ENCODE results near the gene ACSM6.

The ACSM6 gene

GRCh38 chr10:95264227-95265051 is 70.4 kb downstream of the ACSM6 start:
- no peak for DNase-seq (ENCODE audit: extremely low spot score)
- POLR2A ChIA-PET: no interaction called here
- TF ChIP-seq SUZ12 (IDR thresholded peaks at IDR 0.05) (no peak), CTBP1 (IDR thresholded peaks at IDR 0.05; ENCODE audit: borderline replicate concordance) (no peak), L3MBTL2 (conservative IDR thresholded peaks at IDR 0.05) (no peak), ZNF384 (IDR thresholded peaks at IDR 0.05) (no peak), HDGF (IDR thresholded peaks at IDR 0.05; ENCODE audit: borderline replicate concordance) (no peak), ARNT (IDR thresholded peaks at IDR 0.05) (no peak), SP1 (IDR thresholded peaks at IDR 0.05) (no peak), TARDBP (IDR thresholded peaks at IDR 0.05) (no peak), FOXA1 (IDR thresholded peaks at IDR 0.05) (no peak), BHLHE40 (IDR thresholded peaks at IDR 0.05; ENCODE audit: borderline replicate concordance) (no peak), LEF1 (IDR thresholded peaks at IDR 0.05; ENCODE audit: borderline replicate concordance) (no peak), FOXK2 (IDR thresholded peaks at IDR 0.05) (no peak), PKNOX1 (IDR thresholded peaks at IDR 0.05) (no peak), ELF4 (IDR thresholded peaks at IDR 0.05) (no peak), FOXM1 (IDR thresholded peaks at IDR 0.05; ENCODE audit: borderline replicate concordance) (no peak), NFRKB (IDR thresholded peaks at IDR 0.05) (no peak)
- CTCF ChIA-PET: no interaction called here

- CTCF ChIA-PET: interaction anchor here (0.6 kb wide), 1 partner anchor 109 kb away, joined by 4 read pairs; no protein-coding TSS in a partner anchor
- TF ChIP-seq ELF4 (IDR thresholded peaks at IDR 0.05) (no peak), FOXM1 (IDR thresholded peaks at IDR 0.05; ENCODE audit: borderline replicate concordance) (no peak), HDGF (IDR thresholded peaks at IDR 0.05; ENCODE audit: borderline replicate concordance) (no peak), FOXA1 (IDR thresholded peaks at IDR 0.05) (no peak), SUZ12 (IDR thresholded peaks at IDR 0.05) (no peak), TARDBP (IDR thresholded peaks at IDR 0.05) (no peak), L3MBTL2 (conservative IDR thresholded peaks at IDR 0.05) (no peak), CTBP1 (IDR thresholded peaks at IDR 0.05; ENCODE audit: borderline replicate concordance) (no peak), FOXK2 (IDR thresholded peaks at IDR 0.05) (no peak), NFRKB (IDR thresholded peaks at IDR 0.05) (no peak), LEF1 (IDR thresholded peaks at IDR 0.05; ENCODE audit: borderline replicate concordance) (no peak), ZNF384 (IDR thresholded peaks at IDR 0.05) (no peak), PKNOX1 (IDR thresholded peaks at IDR 0.05) (no peak), SP1 (IDR thresholded peaks at IDR 0.05) (no peak), ARNT (IDR thresholded peaks at IDR 0.05) (no peak), BHLHE40 (IDR thresholded peaks at IDR 0.05; ENCODE audit: borderline replicate concordance) (no peak)
- DNase-seq (ENCODE audit: extremely low spot score): no peak
- POLR2A ChIA-PET: no interaction called here
These were observed 71.5 kb downstream of the ACSM6 start for GRCh38 chr10:95265572-95265971.

- ChIA-PET CTCF (no interaction called here), POLR2A (interaction anchor here (0.5 kb wide), 1 partner anchor 16 kb away, joined by 3 read pairs; no protein-coding TSS in a partner anchor)
- DNase-seq (ENCODE audit: extremely low spot score): peak; percentile 47
- TF ChIP-seq L3MBTL2 (conservative IDR thresholded peaks at IDR 0.05): no peak
- TF ChIP-seq TARDBP (IDR thresholded peaks at IDR 0.05): no peak
These were observed 72.6 kb downstream of the ACSM6 start for GRCh38 chr10:95266674-95267095.

GRCh38 chr10:95267251-95267650 is 73.2 kb downstream of the ACSM6 start:
- TF ChIP-seq PKNOX1 (IDR thresholded peaks at IDR 0.05) (no peak), ZNF384 (IDR thresholded peaks at IDR 0.05) (no peak), SUZ12 (IDR thresholded peaks at IDR 0.05) (no peak), FOXM1 (IDR thresholded peaks at IDR 0.05; ENCODE audit: borderline replicate concordance) (no peak), BHLHE40 (IDR thresholded peaks at IDR 0.05; ENCODE audit: borderline replicate concordance) (no peak)
- POLR2A ChIA-PET: interaction anchor here (0.5 kb wide), 1 partner anchor 15 kb away, joined by 3 read pairs; no protein-coding TSS in a partner anchor
- DNase-seq (ENCODE audit: extremely low spot score): no peak
- CTCF ChIA-PET: no interaction called here

GRCh38 chr10:95268438-95268837 is 74.4 kb downstream of the ACSM6 start:
- DNase-seq (ENCODE audit: extremely low spot score): no peak
- CTCF ChIA-PET: no interaction called here
- TF ChIP-seq BHLHE40 (IDR thresholded peaks at IDR 0.05; ENCODE audit: borderline replicate concordance) (no peak), FOXK2 (IDR thresholded peaks at IDR 0.05) (no peak), HDGF (IDR thresholded peaks at IDR 0.05; ENCODE audit: borderline replicate concordance) (no peak), ELF4 (IDR thresholded peaks at IDR 0.05) (no peak)
- POLR2A ChIA-PET: no interaction called here

- TF ChIP-seq L3MBTL2 (conservative IDR thresholded peaks at IDR 0.05) (no peak), FOXA1 (IDR thresholded peaks at IDR 0.05) (no peak), TARDBP (IDR thresholded peaks at IDR 0.05) (no peak), FOXM1 (IDR thresholded peaks at IDR 0.05; ENCODE audit: borderline replicate concordance) (no peak), SUZ12 (IDR thresholded peaks at IDR 0.05) (no peak), BHLHE40 (IDR thresholded peaks at IDR 0.05; ENCODE audit: borderline replicate concordance) (no peak), CTBP1 (IDR thresholded peaks at IDR 0.05; ENCODE audit: borderline replicate concordance) (no peak), ARNT (IDR thresholded peaks at IDR 0.05) (no peak), NFRKB (IDR thresholded peaks at IDR 0.05) (no peak), FOXK2 (IDR thresholded peaks at IDR 0.05) (no peak), HDGF (IDR thresholded peaks at IDR 0.05; ENCODE audit: borderline replicate concordance) (no peak), ZNF384 (IDR thresholded peaks at IDR 0.05) (no peak), LEF1 (IDR thresholded peaks at IDR 0.05; ENCODE audit: borderline replicate concordance) (no peak), SP1 (IDR thresholded peaks at IDR 0.05) (no peak), ELF4 (IDR thresholded peaks at IDR 0.05) (no peak), PKNOX1 (IDR thresholded peaks at IDR 0.05) (no peak)
These were observed 79.6 kb downstream of the ACSM6 start for GRCh38 chr10:95273393-95274312.

More at GRCh38 chr10:95273393-95274312, 79.6 kb downstream of the ACSM6 start:
- no peak for DNase-seq (ENCODE audit: extremely low spot score)
- ChIA-PET POLR2A (no interaction called here), CTCF (no interaction called here)

Data from HEK293T (cell line).